ENCODE measurements around the gene C1QL4. TPM values are rescaled to one million over a fixed set of nuclear protein-coding genes. Genes with fewer than 3 reads are reported as not detected.
A peak's percentile ranks its signal among the peaks of the same experiment; 100 is the strongest.

Gene C1QL4
- total and polyA plus RNA-seq, 9 of the 15 experiments (the other 6 are each of a cell fraction or from before 2014, with no cell fraction given) = 0.08 to 2.1 (median 0.31) TPM

DNA sequence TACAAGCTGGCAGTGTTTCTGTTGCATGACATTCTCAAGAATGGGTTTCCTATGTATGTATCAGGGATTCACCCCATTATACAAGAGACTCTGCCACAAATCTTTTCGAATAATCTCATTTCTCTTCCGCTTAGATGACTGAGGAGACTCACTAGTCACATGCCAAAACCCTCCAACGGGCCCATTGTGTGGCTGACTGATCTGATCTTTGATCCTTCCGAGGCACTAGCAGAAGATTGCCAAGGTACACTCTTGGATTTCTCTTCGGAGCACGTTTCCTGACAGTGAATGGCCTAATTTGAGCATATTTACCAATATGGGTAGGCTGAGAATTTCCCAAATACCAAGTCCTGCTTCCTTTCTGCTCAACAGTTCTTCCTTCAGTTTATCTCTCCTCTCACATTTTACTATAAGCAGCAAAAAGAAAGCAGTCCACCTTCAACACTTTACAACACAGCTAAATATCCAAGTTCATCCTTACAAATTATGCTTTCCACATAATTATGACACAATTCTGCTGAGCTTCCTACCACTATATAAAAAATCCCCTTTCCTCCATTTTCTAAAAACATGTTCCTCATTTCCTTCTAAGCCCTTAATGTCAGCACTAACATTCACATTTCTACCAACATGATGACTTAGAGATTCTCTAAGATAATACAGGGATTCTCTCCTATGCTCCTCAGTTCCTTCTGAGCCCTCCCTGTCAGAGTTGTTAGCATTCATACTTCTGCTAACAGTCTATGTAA, 31.1 kb downstream of the C1QL4 start (continued):
- TF ChIP-seq MGA (IDR thresholded peaks at IDR 0.05) (peak; percentile 69), SREBF1 (IDR thresholded peaks at IDR 0.05; ENCODE audit: borderline replicate concordance, low read depth, low read length) (no peak), POLR3G (IDR thresholded peaks at IDR 0.05; ENCODE audit: extremely low read depth, insufficient read length, insufficient replicate concordance) (no peak), SRSF9 (IDR thresholded peaks at IDR 0.05; ENCODE audit: borderline replicate concordance, low read depth, low read length) (no peak), SMARCE1 (IDR thresholded peaks at IDR 0.05) (0 out of 2 replicates have a peak, but pooled peaks have one; percentile 41), ZBTB7A (IDR thresholded peaks at IDR 0.05; ENCODE audit: borderline replicate concordance, control insufficient read depth, low read depth, low read length) (no peak), POLR2B (IDR thresholded peaks at IDR 0.05; ENCODE audit: low read depth, partially characterized antibody) (no peak), ZSCAN29 (IDR thresholded peaks at IDR 0.05) (no peak), ZKSCAN3 (CRISPR knock-in tag; IDR thresholded peaks at IDR 0.05) (no peak), ZC3H11A (IDR thresholded peaks at IDR 0.05; ENCODE audit: low read depth, low read length) (no peak), MAFG (tag; conservative IDR thresholded peaks at IDR 0.05) (no peak), DEAF1 (CRISPR knock-in tag; IDR thresholded peaks at IDR 0.05) (no peak), TEAD4 (IDR thresholded peaks at IDR 0.05; ENCODE audit: low read length) (peak; percentile 26; the same call in 1 of the 2 replicates), TEAD4 (CRISPR knock-in tag; IDR thresholded peaks at IDR 0.05; ENCODE audit: borderline replicate concordance) (no peak), DIDO1 (tag; IDR thresholded peaks at IDR 0.05; ENCODE audit: low read depth) (no peak), EGR1 (conservative IDR thresholded peaks at IDR 0.05) (no peak), RBFOX2 (IDR thresholded peaks at IDR 0.05; ENCODE audit: low read depth, low read length) (no peak)

All from K562 (cell line).